Lower leg skin (tissue), 4 donors: Measurements from ENCODE around the gene CDK17. TPM values are rescaled to one million over a fixed set of nuclear protein-coding genes. Genes with fewer than 3 reads are reported as not detected.

Experiments
- DNase-seq, 2 donors: peaks; one replicate each; pipeline ENCODE4 v3.0.0-alpha.2; 2019; ENCODE audit warnings: low spot score in 2 of 2
- H3K4me3 ChIP-seq: fragments of 200-600 bp; sonication (generic); 2 replicates; pipeline ENCODE4 v1.5.1; 2017; ENCODE audit warnings: mild to moderate bottlenecking, low read depth; ENCODE audit not compliant: poor library complexity, severe bottlenecking
- CTCF ChIP-seq, 3 donors: fragments of 450-650 bp; IDR thresholded peaks; one replicate each; pipeline ENCODE4 v1.5.1; 2016; ENCODE audit warnings: antibody characterized with exemption in 3 of 3, mild to moderate bottlenecking in 3 of 3, moderate library complexity in 2 of 3
- POLR2A ChIP-seq, 2 donors: fragments of 450-650 bp; IDR thresholded peaks; one replicate each; pipeline ENCODE4 v1.6.1; 2016 to 2017; ENCODE audit warnings: antibody characterized with exemption in 2 of 2, mild to moderate bottlenecking in 1 of 2, moderate library complexity in 1 of 2
- WGBS, 2 donors: methylation state at CpG; one replicate each; pipeline ENCODE4 v1.1.5; 2018; 5-methylcytosine and 5-hydroxymethylcytosine counted together
- intact Hi-C: fragments of 100-400 bp; cut with DNase I; formaldehyde crosslinking; loops from one replicate; pipeline ENCODE4 v1.15.0; 2023; ENCODE audit warnings: low total_unique reads
- total RNA-seq, 4 donors: library from RNA; depleted of rRNA; stranded (reverse); fragments of >200 nt; gene quantifications; one replicate each; pipeline ENCODE4 v1.1.0, GENCODE V29; 2016

CDK17 gene
- total RNA-seq, 4 donors from 2014 or later, result 27.3 to 41.9 (median 30.8) TPM

GRCh38 chr12:96236221-96236822 lies 163.9 kb downstream of the CDK17 start:
- TF ChIP-seq CTCF (IDR thresholded peaks at IDR 0.05), result no peak
- no peak for TF ChIP-seq POLR2A (IDR thresholded peaks at IDR 0.05)
- no peak for DNase-seq
- intact Hi-C loops, result no loop called here
- 14 to 34% methylated on average over 18 of the region's 18 CpGs for WGBS, 2 donors
- no peak overlapping the region for H3K4me3 ChIP-seq

- WGBS, 2 donors, result 81 to 84% methylated on average over 5 of the region's 5 CpGs
- intact Hi-C loops, result no loop called here
Measured at GRCh38 chr12:96235484-96235826, 164.8 kb downstream of the CDK17 start.

GRCh38 chr12:96234591-96235483 lies 165.4 kb downstream of the CDK17 start:
- DNase-seq, result peak in 1 of 2 donors; percentile 83
- 74 to 79% methylated on average over 22 of the region's 22 CpGs for WGBS, 2 donors

More at GRCh38 chr12:96235484-96235826, 164.8 kb downstream of the CDK17 start:
- no peak overlapping the region for H3K4me3 ChIP-seq
- DNase-seq, result no peak
- no peak for TF ChIP-seq CTCF (IDR thresholded peaks at IDR 0.05)
- TF ChIP-seq POLR2A (IDR thresholded peaks at IDR 0.05), result no peak

GRCh38 chr12:96233939-96234461 lies 166.2 kb downstream of the CDK17 start:
- intact Hi-C loops, result no loop called here
- TF ChIP-seq POLR2A (IDR thresholded peaks at IDR 0.05) (no peak), CTCF (IDR thresholded peaks at IDR 0.05) (no peak)
- DNase-seq, result peak; percentile 93 to 98
- 17 to 20% methylated on average over 8 to 14 of the region's 15 CpGs for WGBS, 2 donors
- H3K4me3 ChIP-seq, result no peak overlapping the region

More at GRCh38 chr12:96234591-96235483, 165.4 kb downstream of the CDK17 start:
- H3K4me3 ChIP-seq, result no peak overlapping the region
- intact Hi-C loops, result no loop called here
- no peak for TF ChIP-seq CTCF (IDR thresholded peaks at IDR 0.05)
- no peak for TF ChIP-seq POLR2A (IDR thresholded peaks at IDR 0.05)

GRCh38 chr12:96233168-96233567 lies 167.1 kb downstream of the CDK17 start:
- DNase-seq, result peak in 1 of 2 donors; percentile 29
- intact Hi-C loops, result no loop called here
- H3K4me3 ChIP-seq, result no peak overlapping the region
- WGBS, 2 donors, result 56 to 58% methylated on average over 7 of the region's 7 CpGs
- TF ChIP-seq POLR2A (IDR thresholded peaks at IDR 0.05), result no peak
- TF ChIP-seq CTCF (IDR thresholded peaks at IDR 0.05), result no peak
